ENCODE data around the gene TNRC18. TPM values are rescaled to one million over a fixed set of nuclear protein-coding genes. Genes with fewer than 3 reads are reported as not detected.

TNRC18 gene
- total and polyA plus RNA-seq, 9 of the 15 experiments (the other 6 are each of a cell fraction or from before 2014, with no cell fraction given) = 0.03 to 43.2 (median 18.0) TPM

DNA sequence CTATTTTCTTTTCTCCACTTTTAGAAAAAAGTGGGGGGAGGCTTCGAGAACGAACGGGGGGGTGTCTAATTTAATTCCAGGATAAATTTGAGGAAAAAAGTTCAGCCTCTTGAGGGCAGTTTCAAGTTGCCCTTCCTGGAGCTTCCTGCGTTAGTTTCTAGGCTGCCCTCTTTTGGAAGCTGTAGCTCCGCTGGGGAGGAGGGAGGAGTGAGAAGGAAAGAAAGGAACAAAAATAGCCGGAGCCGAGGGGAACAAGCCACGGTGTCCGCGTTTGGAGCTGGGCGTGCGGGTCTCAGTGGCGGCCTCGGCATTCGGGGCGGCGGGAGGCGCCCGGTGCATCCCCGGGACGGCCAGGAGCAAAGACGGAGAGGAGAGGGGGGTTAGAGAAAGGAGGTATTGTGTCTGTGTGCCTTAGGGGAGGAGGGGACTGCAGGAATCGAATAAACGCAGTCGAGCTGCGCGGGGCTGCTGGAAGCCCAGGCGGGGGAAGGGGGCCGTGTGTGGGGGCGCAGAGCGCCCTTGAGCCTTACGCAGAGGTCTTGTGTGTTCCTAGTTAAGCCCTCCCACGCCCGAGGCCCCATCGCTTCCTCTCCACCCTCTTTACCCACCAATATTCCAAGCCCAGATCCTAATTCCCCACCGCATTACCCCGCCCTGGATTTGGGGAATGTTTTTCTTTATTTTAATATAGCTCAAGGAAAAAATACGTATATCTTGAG, 2.0 kb upstream of the TNRC18 start (continued):
- TF ChIP-seq TAF1 (IDR thresholded peaks at IDR 0.05; ENCODE audit: control insufficient read depth, extremely low read depth, insufficient read depth, low read length, severe bottlenecking) (peak; percentile 71), ATF1 (CRISPR knock-in tag; IDR thresholded peaks at IDR 0.05) (no peak), ATF1 (tag; IDR thresholded peaks at IDR 0.05) (0 out of 2 replicates have a peak, but pooled peaks have one; percentile 3), JUN (IDR thresholded peaks at IDR 0.05; ENCODE audit: borderline replicate concordance, low read depth, low read length) (peak; percentile 2; the same call in 1 of the 2 replicates), JUN (CRISPR knock-in tag; IDR thresholded peaks at IDR 0.05; ENCODE audit: borderline replicate concordance) (no peak), CTBP1 (IDR thresholded peaks at IDR 0.05; ENCODE audit: borderline replicate concordance) (0 out of 2 replicates have a peak, but pooled peaks have one; percentile 37), ZSCAN29 (IDR thresholded peaks at IDR 0.05) (peak; percentile 92), KLF16 (IDR thresholded peaks at IDR 0.05) (0 out of 2 replicates have a peak, but pooled peaks have one; percentile 22), KLF6 (CRISPR knock-in tag; IDR thresholded peaks at IDR 0.05; ENCODE audit: borderline replicate concordance) (no peak), CBX8 (IDR thresholded peaks at IDR 0.05; ENCODE audit: borderline replicate concordance, extremely low read depth, low read depth, low read length, poor library complexity, severe bottlenecking) (no peak), HLTF (IDR thresholded peaks at IDR 0.05) (peak; percentile 70; the same call in 1 of the 2 replicates), NFE2 (IDR thresholded peaks at IDR 0.05; ENCODE audit: low read depth) (no peak), TAF9B (IDR thresholded peaks at IDR 0.05; ENCODE audit: partially characterized antibody) (peak; percentile 36), FOXJ2 (tag; IDR thresholded peaks at IDR 0.05) (peak; percentile 47; the same call in 1 of the 2 replicates), POLR2G (IDR thresholded peaks at IDR 0.05; ENCODE audit: low read depth, low read length) (peak; percentile 78), ELF1 (tag; IDR thresholded peaks at IDR 0.05) (peak; percentile 40), FOXK1 (CRISPR knock-in tag; IDR thresholded peaks at IDR 0.05; ENCODE audit: borderline replicate concordance) (no peak), ARID1B (IDR thresholded peaks at IDR 0.05) (peak; percentile 63), ERF (CRISPR knock-in tag; IDR thresholded peaks at IDR 0.05) (peak; percentile 70; the same call in 1 of the 2 replicates), TOE1 (IDR thresholded peaks at IDR 0.05; ENCODE audit: borderline replicate concordance) (0 out of 2 replicates have a peak, but pooled peaks have one; percentile 54), TOE1 (CRISPR knock-in tag; IDR thresholded peaks at IDR 0.05; ENCODE audit: borderline replicate concordance, low read depth) (no peak)
- TF ChIP-seq, protein P1, sequence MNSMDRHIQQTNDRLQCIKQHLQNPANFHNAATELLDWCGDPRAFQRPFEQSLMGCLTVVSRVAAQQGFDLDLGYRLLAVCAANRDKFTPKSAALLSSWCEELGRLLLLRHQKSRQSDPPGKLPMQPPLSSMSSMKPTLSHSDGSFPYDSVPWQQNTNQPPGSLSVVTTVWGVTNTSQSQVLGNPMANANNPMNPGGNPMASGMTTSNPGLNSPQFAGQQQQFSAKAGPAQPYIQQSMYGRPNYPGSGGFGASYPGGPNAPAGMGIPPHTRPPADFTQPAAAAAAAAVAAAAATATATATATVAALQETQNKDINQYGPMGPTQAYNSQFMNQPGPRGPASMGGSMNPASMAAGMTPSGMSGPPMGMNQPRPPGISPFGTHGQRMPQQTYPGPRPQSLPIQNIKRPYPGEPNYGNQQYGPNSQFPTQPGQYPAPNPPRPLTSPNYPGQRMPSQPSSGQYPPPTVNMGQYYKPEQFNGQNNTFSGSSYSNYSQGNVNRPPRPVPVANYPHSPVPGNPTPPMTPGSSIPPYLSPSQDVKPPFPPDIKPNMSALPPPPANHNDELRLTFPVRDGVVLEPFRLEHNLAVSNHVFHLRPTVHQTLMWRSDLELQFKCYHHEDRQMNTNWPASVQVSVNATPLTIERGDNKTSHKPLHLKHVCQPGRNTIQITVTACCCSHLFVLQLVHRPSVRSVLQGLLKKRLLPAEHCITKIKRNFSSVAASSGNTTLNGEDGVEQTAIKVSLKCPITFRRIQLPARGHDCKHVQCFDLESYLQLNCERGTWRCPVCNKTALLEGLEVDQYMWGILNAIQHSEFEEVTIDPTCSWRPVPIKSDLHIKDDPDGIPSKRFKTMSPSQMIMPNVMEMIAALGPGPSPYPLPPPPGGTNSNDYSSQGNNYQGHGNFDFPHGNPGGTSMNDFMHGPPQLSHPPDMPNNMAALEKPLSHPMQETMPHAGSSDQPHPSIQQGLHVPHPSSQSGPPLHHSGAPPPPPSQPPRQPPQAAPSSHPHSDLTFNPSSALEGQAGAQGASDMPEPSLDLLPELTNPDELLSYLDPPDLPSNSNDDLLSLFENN (IDR thresholded peaks at IDR 0.05; ENCODE audit: low read depth in 2 of 2, low read length in 2 of 2) = peak in 1 of 2 experiments; percentile 13; a peak in 1 of 4 replicates
- TF ChIP-seq, protein P2, sequence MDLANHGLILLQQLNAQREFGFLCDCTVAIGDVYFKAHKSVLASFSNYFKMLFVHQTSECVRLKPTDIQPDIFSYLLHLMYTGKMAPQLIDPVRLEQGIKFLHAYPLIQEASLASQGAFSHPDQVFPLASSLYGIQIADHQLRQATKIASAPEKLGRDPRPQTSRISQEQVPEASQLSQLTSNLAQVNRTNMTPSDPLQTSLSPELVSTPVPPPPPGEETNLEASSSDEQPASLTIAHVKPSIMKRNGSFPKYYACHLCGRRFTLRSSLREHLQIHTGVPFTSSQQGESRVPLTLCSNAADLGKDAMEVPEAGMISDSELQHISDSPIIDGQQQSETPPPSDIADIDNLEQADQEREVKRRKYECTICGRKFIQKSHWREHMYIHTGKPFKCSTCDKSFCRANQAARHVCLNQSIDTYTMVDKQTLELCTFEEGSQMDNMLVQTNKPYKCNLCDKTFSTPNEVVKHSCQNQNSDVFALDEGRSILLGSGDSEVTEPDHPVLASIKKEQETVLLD (IDR thresholded peaks at IDR 0.05) = peak; percentile 61; the same call in 1 of the 2 replicates
